K562 (cell line): ENCODE data around the gene RGS6. TPM values are rescaled to one million over a fixed set of nuclear protein-coding genes. Genes with fewer than 3 reads are reported as not detected.

ENCODE experiments used
- ATAC-seq: fragments of 200-7000 bp; cut with Tn5 transposase; 3 replicates; pipeline ENCODE4 v1.9.1; 2020; ENCODE audit warnings: moderate library complexity
- BruUV-seq: library from RNA; stranded (reverse); fragments of 400-500 nt; replicated peaks from 2 replicates; lab custom pipeline; 2021; lab: Mats Ljungman, UMichigan
- CTCF ChIA-PET: fragments of 300-600 bp; formaldehyde crosslinking; extraction: SDS; loops from one replicate; lab custom pipeline; 2021; ENCODE audit warnings: low intra/inter-chr PET ratio; lab: Yijun Ruan, JAX
- POLR2A ChIA-PET: fragments of 300-600, 350-650 bp; sonication (Branson Sonifier 250); formaldehyde crosslinking; extraction: SDS; loops from one replicate; lab custom pipeline; 2021; ENCODE audit warnings: antibody characterized with exemption, inconsistent platforms; lab: Yijun Ruan, JAX
- DNase-seq, 4 experiments: peaks; one replicate each; pipeline versions ENCODE4 v3.0.0 to v3.0.0-alpha.2; 2011 to 2018; ENCODE audit warnings: low spot score in 3 of 4, mixed read lengths in 3 of 4; ENCODE audit errors: extremely low read depth in 1 of 4
- FAIRE-seq: peaks from 2 replicates; lab custom pipeline; 2011; peaks lifted over from hg19 to GRCh38; lab: Jason Lieb, UNC
- H2AFZ ChIP-seq: 2 replicates; pipeline ENCODE4 v1.6.0; 2011; ENCODE audit warnings: low read depth, low read length, control low read depth, inconsistent platforms
- H3K27ac ChIP-seq: fragments of 200-600 bp; 3 replicates; pipeline ENCODE4 v1.8.0; 2011; ENCODE audit warnings: low read depth, mild to moderate bottlenecking, control low read depth, inconsistent platforms, low read length, moderate library complexity, mixed read lengths; ENCODE audit errors: extremely low read depth
- H3K27me3 ChIP-seq, 2 experiments: fragments of 300-600 bp in 1 of 2; 2 replicates in 1 of 2; 3 replicates in 1 of 2; pipeline versions ENCODE4 v1.6.0 to v1.8.0; 2011; ENCODE audit warnings: inconsistent platforms in 2 of 2, low read length in 2 of 2, mild to moderate bottlenecking in 1 of 2, mixed read lengths in 1 of 2, moderate library complexity in 1 of 2; ENCODE audit not compliant: control insufficient read depth in 2 of 2, insufficient read depth in 2 of 2
- H3K36me3 ChIP-seq: fragments of 300-600 bp; 3 replicates; pipeline ENCODE4 v1.8.0; 2011; ENCODE audit warnings: mild to moderate bottlenecking, low read length, inconsistent platforms; ENCODE audit not compliant: control insufficient read depth, insufficient read depth
- H3K4me1 ChIP-seq, 2 experiments: fragments of 200-600 bp in 1 of 2; replicated peaks in 1 of 2; 2 replicates in 1 of 2; 3 replicates in 1 of 2; pipeline versions ENCODE4 v1.5.1 to v1.8.0; 2011; ENCODE audit warnings: inconsistent platforms in 2 of 2, low read length in 2 of 2, mild to moderate bottlenecking in 1 of 2, mixed read lengths in 1 of 2, moderate library complexity in 1 of 2; ENCODE audit not compliant: control insufficient read depth in 2 of 2, insufficient read depth in 2 of 2
- H3K4me2 ChIP-seq: 2 replicates; pipeline ENCODE4 v1.6.1; 2011; ENCODE audit warnings: low read length, control low read depth, inconsistent platforms, mixed read lengths; ENCODE audit not compliant: insufficient read depth
- H3K4me3 ChIP-seq: fragments of 200-600 bp; sonication (generic), shearing (Covaris generic); 2 replicates; pipeline ENCODE4 v1.5.1; 2016; ENCODE audit warnings: control low read depth, inconsistent platforms
- H3K79me2 ChIP-seq: fragments of 200-600 bp; 3 replicates; pipeline ENCODE4 v1.8.0; 2011; ENCODE audit warnings: low read length, inconsistent platforms; ENCODE audit not compliant: control insufficient read depth, insufficient read depth
- H3K9ac ChIP-seq, 2 experiments: 2 replicates each; pipeline versions ENCODE4 v1.6.0 to v1.6.1; 2011; ENCODE audit warnings: low read depth in 2 of 2, low read length in 2 of 2, control low read depth in 1 of 2, inconsistent platforms in 1 of 2, mild to moderate bottlenecking in 1 of 2, mixed read lengths in 1 of 2; ENCODE audit not compliant: insufficient read depth in 1 of 2
- H3K9me1 ChIP-seq: one replicate; pipeline ENCODE4 v1.6.0; 2011; ENCODE audit warnings: inconsistent platforms, mild to moderate bottlenecking, low read length, moderate library complexity; ENCODE audit not compliant: control insufficient read depth, insufficient read depth
- H3K9me3 ChIP-seq: replicated peaks from 2 replicates; pipeline ENCODE4 v1.5.1; 2011; ENCODE audit warnings: low read depth, low read length, inconsistent platforms; ENCODE audit not compliant: control insufficient read depth, insufficient read depth
- H4K20me1 ChIP-seq: replicated peaks from 2 replicates; pipeline ENCODE4 v1.6.1; 2011; ENCODE audit warnings: low read length, inconsistent platforms, mixed read lengths; ENCODE audit not compliant: control insufficient read depth, insufficient read depth
- ADNP ChIP-seq: fragments of 200-800 bp; sonication (Bioruptor generic); IDR thresholded peaks from 2 replicates; pipeline ENCODE4 v1.6.1; 2016; ENCODE audit warnings: missing genetic modification characterization, missing compliant biosample characterization
- BRD9 ChIP-seq: fragments of 450-650 bp; IDR thresholded peaks from 2 replicates; pipeline ENCODE4 v1.6.1; 2018; ENCODE audit warnings: low read depth; ENCODE audit not compliant: partially characterized antibody
- ETV5 ChIP-seq: sonication (generic); formaldehyde crosslinking; IDR thresholded peaks from 2 replicates; pipeline ENCODE4 v1.4.0; 2020; ENCODE audit warnings: low read depth, mild to moderate bottlenecking, missing genetic modification reagents
- KAT2B ChIP-seq: IDR thresholded peaks from one replicate; pipeline ENCODE4 v1.6.1; 2012; ENCODE audit warnings: low read depth, mild to moderate bottlenecking, control low read depth, inconsistent platforms, low read length, moderate library complexity
- KLF16 ChIP-seq: IDR thresholded peaks from 2 replicates; pipeline ENCODE4 v1.6.1; 2016; ENCODE audit warnings: antibody characterized with exemption
- PHTF2 ChIP-seq: fragments of 250-450 bp; sonication (Bioruptor Pico); IDR thresholded peaks from 2 replicates; pipeline ENCODE4 v1.5.0; 2021; ENCODE audit warnings: mild to moderate bottlenecking
- POLR2AphosphoS5 ChIP-seq: IDR thresholded peaks from 2 replicates; pipeline ENCODE4 v1.6.1; 2011; ENCODE audit warnings: mild to moderate bottlenecking, low read depth, low read length, moderate library complexity; ENCODE audit not compliant: control insufficient read depth, insufficient read depth
- RUNX1 ChIP-seq: sonication (generic); IDR thresholded peaks from 2 replicates; pipeline ENCODE4 v1.6.1; 2016; ENCODE audit warnings: antibody characterized with exemption, low read depth
- SP2 ChIP-seq: IDR thresholded peaks from 2 replicates; pipeline ENCODE4 v1.6.1; 2011; ENCODE audit warnings: mild to moderate bottlenecking, low read depth, low read length, moderate library complexity; ENCODE audit not compliant: poor library complexity, severe bottlenecking; ENCODE audit errors: extremely low read depth
- TOE1 ChIP-seq, 2 experiments: fragments of 450-650 bp in 1 of 2; sonication (generic) in 1 of 2; formaldehyde crosslinking in 1 of 2; IDR thresholded peaks; 2 replicates each; pipeline versions ENCODE4 v1.7.1 to v1.8.0; 2016 to 2022; ENCODE audit warnings: borderline replicate concordance in 2 of 2, mild to moderate bottlenecking in 2 of 2, antibody characterized with exemption in 1 of 2, inconsistent platforms in 1 of 2, low read depth in 1 of 2, missing genetic modification reagents in 1 of 2, moderate library complexity in 1 of 2
- WGBS: fragments of 100-300 bp; shearing (Covaris generic); methylation state at CpG from one replicate; pipeline ENCODE4 v1.1.6; 2016; ENCODE audit warnings: low coverage, mixed read lengths; ENCODE audit not compliant: insufficient coverage; ENCODE audit errors: missing lambda C conversion rate; 5-methylcytosine and 5-hydroxymethylcytosine counted together
- in situ Hi-C: fragments of 300-500 bp; cut with MboI; formaldehyde crosslinking; loops from 4 replicates; pipeline ENCODE4 v1.15.0; 2018; ENCODE audit warnings: inconsistent platforms, mixed read lengths
- intact Hi-C: fragments of 100-400 bp; cut with micrococcal nuclease; formaldehyde crosslinking; loops from 2 replicates; pipeline ENCODE4 v1.14.2; 2022
- polyA plus RNA-seq, 8 experiments: library from polyadenylated mRNA; depleted of rRNA in 4 of 8; stranded (reverse) in 5 of 8; unstranded in 3 of 8; fragments of >200 nt; fragmentation: Nextera tagmentation in 2 of 8; fragmentation: Illumina TruSeq in 1 of 8; extraction: Ambion mirVana in 2 of 8; extraction: Trizol in 1 of 8; gene quantifications; 2 replicates each; pipeline versions ENCODE4 v1.2.1 to v1.2.3, GENCODE V29; 2011 to 2014; ENCODE audit warnings: inconsistent platforms in 1 of 8, missing spikeins in 1 of 8
- total RNA-seq, 7 experiments: library from RNA; depleted of rRNA in 6 of 7; stranded (reverse); fragments of >200 nt in 6 of 7; fragmentation: Illumina TruSeq in 2 of 7; extraction: Trizol in 2 of 7; gene quantifications; 2 replicates each; pipeline versions ENCODE4 v1.2.1 to v1.2.3, GENCODE V29; 2011 to 2021; ENCODE audit warnings: low replicate concordance in 1 of 7
- TF ChIP-seq, protein P1 (sequence below): fragments of 250-450 bp; sonication (Bioruptor Pico); IDR thresholded peaks from 2 replicates; pipeline ENCODE4 v1.5.0; 2021; ENCODE audit warnings: mild to moderate bottlenecking, borderline replicate concordance
- TF ChIP-seq, protein P2 (sequence below): fragments of 450-650 bp; formaldehyde crosslinking; IDR thresholded peaks from 2 replicates; pipeline ENCODE4 v1.4.0; 2020; ENCODE audit warnings: mild to moderate bottlenecking, moderate library complexity
- TF ChIP-seq, protein P3 (sequence below), 2 experiments: fragments of 150-350 bp in 1 of 2; IDR thresholded peaks; 2 replicates each; pipeline ENCODE4 v1.6.1; 2012 to 2016; ENCODE audit warnings: low read depth in 2 of 2, low read length in 2 of 2, mild to moderate bottlenecking in 1 of 2, moderate library complexity in 1 of 2
- TF ChIP-seq, protein P4 (sequence below): sonication (generic); formaldehyde crosslinking; IDR thresholded peaks from 2 replicates; pipeline ENCODE4 v1.5.0; 2020; ENCODE audit warnings: missing genetic modification reagents

Gene RGS6
- total and polyA plus RNA-seq, 9 of the 15 experiments (the other 6 are each of a cell fraction or from before 2014, with no cell fraction given) = not detected

DNA sequence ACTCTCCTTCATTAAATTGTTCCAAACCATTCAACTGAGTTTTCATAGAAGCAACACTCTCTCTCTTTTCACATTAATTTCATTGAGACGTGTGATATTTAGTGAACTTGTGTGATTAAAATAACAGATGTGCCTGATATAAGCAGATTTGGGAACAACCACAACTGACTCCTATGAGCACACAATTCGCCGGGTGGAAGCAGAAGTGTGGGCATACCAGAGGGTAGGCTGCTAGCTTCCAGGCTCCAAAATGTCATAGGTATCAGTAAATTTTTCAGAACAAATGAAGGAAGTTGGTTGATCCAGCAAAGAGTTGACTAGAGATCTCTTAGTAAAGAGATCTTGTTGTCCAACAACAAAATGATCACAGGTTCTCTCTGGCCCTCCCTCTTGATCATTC, 532.0 kb downstream of the RGS6 start:
- H3K27me3 ChIP-seq = no peaks in the 10 kb centered on the region
- H3K27ac ChIP-seq = no peak overlapping the region
- H3K4me3 ChIP-seq = no peak overlapping the region
- no peak overlapping the region for H3K9ac ChIP-seq
- ChIA-PET POLR2A (no interaction called here), CTCF (no interaction called here)
- in situ Hi-C loops = no loop called here
- no peak overlapping the region for H3K4me2 ChIP-seq
- DNase-seq (no peak), ATAC-seq (no peak), FAIRE-seq (no peak)
- no peaks in the 10 kb centered on the region for H3K36me3 ChIP-seq
- intact Hi-C loops = no loop called here
- H3K79me2 ChIP-seq = no peaks in the 10 kb centered on the region
- no TSS peak for BruUV-seq
- H3K4me1 ChIP-seq = no peaks in the 10 kb centered on the region
- no peak for TF ChIP-seq KLF16
- TF ChIP-seq KAT2B = no peak
- no peak for TF ChIP-seq ETV5
- TF ChIP-seq, protein P1, sequence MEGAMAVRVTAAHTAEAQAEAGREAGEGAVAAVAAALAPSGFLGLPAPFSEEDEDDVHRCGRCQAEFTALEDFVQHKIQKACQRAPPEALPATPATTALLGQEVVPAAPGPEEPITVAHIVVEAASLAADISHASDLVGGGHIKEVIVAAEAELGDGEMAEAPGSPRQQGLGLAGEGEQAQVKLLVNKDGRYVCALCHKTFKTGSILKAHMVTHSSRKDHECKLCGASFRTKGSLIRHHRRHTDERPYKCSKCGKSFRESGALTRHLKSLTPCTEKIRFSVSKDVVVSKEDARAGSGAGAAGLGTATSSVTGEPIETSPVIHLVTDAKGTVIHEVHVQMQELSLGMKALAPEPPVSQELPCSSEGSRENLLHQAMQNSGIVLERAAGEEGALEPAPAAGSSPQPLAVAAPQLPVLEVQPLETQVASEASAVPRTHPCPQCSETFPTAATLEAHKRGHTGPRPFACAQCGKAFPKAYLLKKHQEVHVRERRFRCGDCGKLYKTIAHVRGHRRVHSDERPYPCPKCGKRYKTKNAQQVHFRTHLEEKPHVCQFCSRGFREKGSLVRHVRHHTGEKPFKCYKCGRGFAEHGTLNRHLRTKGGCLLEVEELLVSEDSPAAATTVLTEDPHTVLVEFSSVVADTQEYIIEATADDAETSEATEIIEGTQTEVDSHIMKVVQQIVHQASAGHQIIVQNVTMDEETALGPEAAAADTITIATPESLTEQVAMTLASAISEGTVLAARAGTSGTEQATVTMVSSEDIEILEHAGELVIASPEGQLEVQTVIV (CRISPR knock-in tag) = no peak
- no peak for TF ChIP-seq POLR2AphosphoS5
- TF ChIP-seq, protein P2, sequence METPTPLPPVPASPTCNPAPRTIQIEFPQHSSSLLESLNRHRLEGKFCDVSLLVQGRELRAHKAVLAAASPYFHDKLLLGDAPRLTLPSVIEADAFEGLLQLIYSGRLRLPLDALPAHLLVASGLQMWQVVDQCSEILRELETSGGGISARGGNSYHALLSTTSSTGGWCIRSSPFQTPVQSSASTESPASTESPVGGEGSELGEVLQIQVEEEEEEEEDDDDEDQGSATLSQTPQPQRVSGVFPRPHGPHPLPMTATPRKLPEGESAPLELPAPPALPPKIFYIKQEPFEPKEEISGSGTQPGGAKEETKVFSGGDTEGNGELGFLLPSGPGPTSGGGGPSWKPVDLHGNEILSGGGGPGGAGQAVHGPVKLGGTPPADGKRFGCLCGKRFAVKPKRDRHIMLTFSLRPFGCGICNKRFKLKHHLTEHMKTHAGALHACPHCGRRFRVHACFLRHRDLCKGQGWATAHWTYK (CRISPR knock-in tag) = no peak
- no peak for TF ChIP-seq BRD9
- TF ChIP-seq, protein P3, sequence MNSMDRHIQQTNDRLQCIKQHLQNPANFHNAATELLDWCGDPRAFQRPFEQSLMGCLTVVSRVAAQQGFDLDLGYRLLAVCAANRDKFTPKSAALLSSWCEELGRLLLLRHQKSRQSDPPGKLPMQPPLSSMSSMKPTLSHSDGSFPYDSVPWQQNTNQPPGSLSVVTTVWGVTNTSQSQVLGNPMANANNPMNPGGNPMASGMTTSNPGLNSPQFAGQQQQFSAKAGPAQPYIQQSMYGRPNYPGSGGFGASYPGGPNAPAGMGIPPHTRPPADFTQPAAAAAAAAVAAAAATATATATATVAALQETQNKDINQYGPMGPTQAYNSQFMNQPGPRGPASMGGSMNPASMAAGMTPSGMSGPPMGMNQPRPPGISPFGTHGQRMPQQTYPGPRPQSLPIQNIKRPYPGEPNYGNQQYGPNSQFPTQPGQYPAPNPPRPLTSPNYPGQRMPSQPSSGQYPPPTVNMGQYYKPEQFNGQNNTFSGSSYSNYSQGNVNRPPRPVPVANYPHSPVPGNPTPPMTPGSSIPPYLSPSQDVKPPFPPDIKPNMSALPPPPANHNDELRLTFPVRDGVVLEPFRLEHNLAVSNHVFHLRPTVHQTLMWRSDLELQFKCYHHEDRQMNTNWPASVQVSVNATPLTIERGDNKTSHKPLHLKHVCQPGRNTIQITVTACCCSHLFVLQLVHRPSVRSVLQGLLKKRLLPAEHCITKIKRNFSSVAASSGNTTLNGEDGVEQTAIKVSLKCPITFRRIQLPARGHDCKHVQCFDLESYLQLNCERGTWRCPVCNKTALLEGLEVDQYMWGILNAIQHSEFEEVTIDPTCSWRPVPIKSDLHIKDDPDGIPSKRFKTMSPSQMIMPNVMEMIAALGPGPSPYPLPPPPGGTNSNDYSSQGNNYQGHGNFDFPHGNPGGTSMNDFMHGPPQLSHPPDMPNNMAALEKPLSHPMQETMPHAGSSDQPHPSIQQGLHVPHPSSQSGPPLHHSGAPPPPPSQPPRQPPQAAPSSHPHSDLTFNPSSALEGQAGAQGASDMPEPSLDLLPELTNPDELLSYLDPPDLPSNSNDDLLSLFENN (IDR thresholded peaks at IDR 0.05; ENCODE audit: low read depth in 2 of 2, low read length in 2 of 2) = no peak
- no peak for TF ChIP-seq ADNP (tag)
- TF ChIP-seq, protein P4, sequence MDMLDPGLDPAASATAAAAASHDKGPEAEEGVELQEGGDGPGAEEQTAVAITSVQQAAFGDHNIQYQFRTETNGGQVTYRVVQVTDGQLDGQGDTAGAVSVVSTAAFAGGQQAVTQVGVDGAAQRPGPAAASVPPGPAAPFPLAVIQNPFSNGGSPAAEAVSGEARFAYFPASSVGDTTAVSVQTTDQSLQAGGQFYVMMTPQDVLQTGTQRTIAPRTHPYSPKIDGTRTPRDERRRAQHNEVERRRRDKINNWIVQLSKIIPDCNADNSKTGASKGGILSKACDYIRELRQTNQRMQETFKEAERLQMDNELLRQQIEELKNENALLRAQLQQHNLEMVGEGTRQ (CRISPR knock-in tag) = no peak
- TF ChIP-seq RUNX1 = no peak
- no peak for TF ChIP-seq PHTF2 (CRISPR knock-in tag)
- TF ChIP-seq SP2 = no peak
- TF ChIP-seq TOE1 (IDR thresholded peaks at IDR 0.05; ENCODE audit: borderline replicate concordance) = no peak
- TF ChIP-seq TOE1 (CRISPR knock-in tag; IDR thresholded peaks at IDR 0.05; ENCODE audit: borderline replicate concordance, low read depth) = no peak
- H2AFZ ChIP-seq = no peak overlapping the region
- H4K20me1 ChIP-seq = no peaks in the 10 kb centered on the region; the same call in 1 of the 2 replicates
- 0 out of 2 replicates have a peak, but pooled peaks cover 2% of the 10 kb centered on the region for H3K9me3 ChIP-seq
- 3% methylated on average over 3 of the region's 3 CpGs for WGBS
- H3K9me1 ChIP-seq = no peaks in the 10 kb centered on the region
